NCI-H774 (cell line): ENCODE measurements around the gene SH3PXD2A.

ENCODE experiments used
- DNase-seq: peaks from one replicate; lab custom pipeline; 2025; lab: John Stamatoyannopoulos, UW

Gene SH3PXD2A

GRCh38 chr10:103544657-103545310, 310.6 kb downstream of the SH3PXD2A start:
- no peak for DNase-seq
